Left ventricle myocardium inferior (tissue), 1 donor: ENCODE data around the gene GIPC3. TPM values are rescaled to one million over a fixed set of nuclear protein-coding genes. Genes with fewer than 3 reads are reported as not detected.

ENCODE experiments used
- DNase-seq: peaks from one replicate; pipeline ENCODE4 v3.0.0-alpha.2; 2020
- H3K27ac ChIP-seq: fragments of 200-600 bp; replicated peaks from 2 replicates; pipeline ENCODE4 v1.8.0; 2021
- H3K27me3 ChIP-seq: fragments of 200-600 bp; 2 replicates; pipeline ENCODE4 v1.8.0; 2021; ENCODE audit warnings: low read depth
- H3K36me3 ChIP-seq: fragments of 200-600 bp; 2 replicates; pipeline ENCODE4 v1.8.0; 2021
- H3K4me1 ChIP-seq: fragments of 200-600 bp; 2 replicates; pipeline ENCODE4 v1.8.0; 2021
- H3K4me3 ChIP-seq: fragments of 200-600 bp; 2 replicates; pipeline ENCODE4 v1.8.0; 2021; ENCODE audit warnings: mild to moderate bottlenecking, moderate library complexity
- H3K9me3 ChIP-seq: fragments of 200-600 bp; replicated peaks from 2 replicates; pipeline ENCODE4 v1.8.0; 2021
- intact Hi-C: fragments of 100-400 bp; cut with micrococcal nuclease; formaldehyde crosslinking; loops from one replicate; pipeline ENCODE4 v1.11.0; 2022
- total RNA-seq: library from RNA; stranded (reverse); fragmentation: NEBNext Ultra II Directional; extraction: Animal tissue kit (Norgen Biotek cat#: 25700); gene quantifications from one replicate; pipeline ENCODE4 v1.2.1, GENCODE V29; 2021
- TF ChIP-seq, protein P1 (sequence below): fragments of 200-600 bp; IDR thresholded peaks from 2 replicates; pipeline ENCODE4 v1.8.0; 2021; ENCODE audit warnings: antibody characterized with exemption, mild to moderate bottlenecking, borderline replicate concordance
- donor health status: DM: no; HTN: yes; CAD: no; lungs with severe emphysema.

Gene GIPC3
- total RNA-seq, 1 donor from 2014 or later: 1.6 TPM

GRCh38 chr19:3603121-3603811 is 18.0 kb downstream of the GIPC3 start:
- Histone ChIP-seq H3K36me3 (peaks cover 4% of the 10 kb centered on the region), H3K4me3 (no peak overlapping the region), H3K4me1 (peaks cover 45% of the 10 kb centered on the region), H3K9me3 (no peaks in the 10 kb centered on the region), H3K27me3 (peaks cover 30% of the 10 kb centered on the region), H3K27ac (peak overlapping the region; percentile 92)
- intact Hi-C loops: no loop called here
- no peak for DNase-seq
- TF ChIP-seq, protein P1, sequence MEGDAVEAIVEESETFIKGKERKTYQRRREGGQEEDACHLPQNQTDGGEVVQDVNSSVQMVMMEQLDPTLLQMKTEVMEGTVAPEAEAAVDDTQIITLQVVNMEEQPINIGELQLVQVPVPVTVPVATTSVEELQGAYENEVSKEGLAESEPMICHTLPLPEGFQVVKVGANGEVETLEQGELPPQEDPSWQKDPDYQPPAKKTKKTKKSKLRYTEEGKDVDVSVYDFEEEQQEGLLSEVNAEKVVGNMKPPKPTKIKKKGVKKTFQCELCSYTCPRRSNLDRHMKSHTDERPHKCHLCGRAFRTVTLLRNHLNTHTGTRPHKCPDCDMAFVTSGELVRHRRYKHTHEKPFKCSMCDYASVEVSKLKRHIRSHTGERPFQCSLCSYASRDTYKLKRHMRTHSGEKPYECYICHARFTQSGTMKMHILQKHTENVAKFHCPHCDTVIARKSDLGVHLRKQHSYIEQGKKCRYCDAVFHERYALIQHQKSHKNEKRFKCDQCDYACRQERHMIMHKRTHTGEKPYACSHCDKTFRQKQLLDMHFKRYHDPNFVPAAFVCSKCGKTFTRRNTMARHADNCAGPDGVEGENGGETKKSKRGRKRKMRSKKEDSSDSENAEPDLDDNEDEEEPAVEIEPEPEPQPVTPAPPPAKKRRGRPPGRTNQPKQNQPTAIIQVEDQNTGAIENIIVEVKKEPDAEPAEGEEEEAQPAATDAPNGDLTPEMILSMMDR: no peak

DNA sequence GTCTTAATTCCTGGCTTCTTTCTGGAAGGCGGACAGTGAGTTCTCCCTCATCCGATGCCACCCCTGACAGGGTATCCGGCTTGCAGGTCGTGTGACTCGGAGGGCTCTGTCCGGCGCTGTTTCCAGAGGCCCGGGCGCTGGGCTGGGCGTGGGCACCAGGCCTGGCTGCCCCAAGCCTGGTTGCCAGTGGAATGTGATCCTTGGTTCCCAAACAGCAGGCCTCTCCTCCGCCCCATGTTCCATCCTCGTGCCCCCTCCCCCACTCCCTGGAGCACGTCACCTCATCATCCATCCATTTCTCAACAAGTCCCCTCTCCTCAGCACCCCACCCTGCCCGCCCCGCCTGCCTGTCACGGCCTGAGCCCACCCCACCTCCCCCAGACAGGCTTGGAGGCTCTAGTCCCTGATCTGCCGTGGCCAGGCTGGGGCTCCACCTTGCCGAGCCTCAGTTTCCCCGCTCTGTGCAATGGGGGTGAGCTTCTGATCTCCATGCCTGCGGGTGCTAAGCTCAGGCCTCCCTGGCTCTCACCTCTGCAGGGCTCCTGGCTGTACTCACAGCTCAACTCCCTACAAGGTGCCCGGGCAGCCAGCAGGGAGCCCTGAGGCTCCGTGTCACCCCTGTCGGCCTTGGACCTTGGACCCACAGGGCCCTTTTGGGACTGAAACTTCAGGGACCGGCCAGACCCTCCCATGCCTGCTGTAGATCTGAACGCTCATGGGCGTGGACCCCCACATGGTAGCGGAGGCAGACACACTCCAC is 19.1 kb downstream of the GIPC3 start:
- Histone ChIP-seq H3K27me3 (peaks cover 30% of the 10 kb centered on the region), H3K4me3 (peak overlapping the region; percentile 72), H3K27ac (peak overlapping the region; percentile 92), H3K9me3 (no peaks in the 10 kb centered on the region), H3K36me3 (peaks cover 4% of the 10 kb centered on the region), H3K4me1 (peaks cover 57% of the 10 kb centered on the region)
- TF ChIP-seq, protein P1: no peak
- intact Hi-C loops: no loop called here
- no peak for DNase-seq

DNA sequence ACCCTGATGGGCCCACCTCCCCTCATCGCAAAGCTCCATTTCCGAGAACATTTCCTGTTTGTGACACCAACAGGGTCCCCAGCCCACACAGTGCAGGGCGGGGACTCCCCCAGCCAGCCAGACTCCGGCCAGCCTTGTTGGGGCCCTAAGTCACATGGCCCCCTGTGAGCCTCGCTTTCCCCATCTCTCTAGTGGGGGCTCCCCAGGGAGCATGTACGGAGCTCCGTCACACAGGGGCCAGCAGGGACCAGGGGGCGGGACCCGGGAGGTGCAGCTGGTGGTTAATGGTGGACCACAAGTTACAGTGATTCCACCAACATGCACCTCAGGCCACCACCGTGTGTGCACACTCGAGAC is 19.7 kb downstream of the GIPC3 start:
- TF ChIP-seq, protein P1: no peak
- Histone ChIP-seq H3K9me3 (no peaks in the 10 kb centered on the region), H3K27me3 (peaks cover 30% of the 10 kb centered on the region), H3K36me3 (no peaks in the 10 kb centered on the region), H3K27ac (peak overlapping the region; percentile 92), H3K4me1 (peaks cover 62% of the 10 kb centered on the region), H3K4me3 (peak overlapping the region; percentile 72)
- DNase-seq: no peak
- intact Hi-C loops: no loop called here

DNA sequence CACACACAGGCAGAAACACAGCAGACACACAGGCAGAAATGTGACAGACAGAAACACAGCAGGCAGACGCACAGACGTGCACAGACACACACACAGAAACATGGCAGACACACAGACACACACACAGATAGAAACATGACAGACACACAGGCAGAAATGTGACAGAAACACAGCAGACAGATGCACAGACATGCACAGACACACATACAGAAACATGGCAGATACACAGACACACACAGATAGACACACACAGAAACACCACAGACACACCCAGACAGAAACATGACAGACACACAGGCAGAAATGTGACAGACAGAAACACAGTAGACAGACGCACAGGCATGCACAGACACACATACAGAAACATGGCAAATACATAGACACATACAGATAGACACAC is 20.1 kb downstream of the GIPC3 start:
- no peaks in the 10 kb centered on the region for H3K36me3 ChIP-seq
- DNase-seq: no peak
- intact Hi-C loops: no loop called here
- peaks cover 30% of the 10 kb centered on the region for H3K27me3 ChIP-seq
- H3K4me1 ChIP-seq: peaks cover 66% of the 10 kb centered on the region
- H3K4me3 ChIP-seq: peak overlapping the region; percentile 72
- no peaks in the 10 kb centered on the region for H3K9me3 ChIP-seq
- TF ChIP-seq, protein P1: no peak
- peak overlapping the region; percentile 92 for H3K27ac ChIP-seq

DNA sequence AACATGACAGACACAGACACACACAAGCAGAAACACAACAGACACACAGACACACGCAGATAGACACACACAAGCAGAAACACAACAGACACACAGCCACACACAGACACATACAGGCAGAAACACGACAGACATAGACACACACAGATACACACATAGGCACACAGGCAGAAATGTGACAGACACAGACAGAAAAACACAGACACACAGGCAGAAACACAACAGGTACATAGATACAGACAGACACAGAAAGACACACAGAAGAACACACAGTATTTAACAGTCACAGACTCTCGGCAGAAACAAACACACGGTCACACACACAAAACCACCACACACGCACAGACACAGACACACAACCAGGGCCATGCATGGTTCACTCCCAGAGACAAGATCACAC is 20.5 kb downstream of the GIPC3 start:
- intact Hi-C loops: no loop called here
- TF ChIP-seq, protein P1: no peak

More for the DNA sequence above, 20.5 kb downstream of the GIPC3 start:
- H3K4me3 ChIP-seq: peak overlapping the region; percentile 72
- H3K36me3 ChIP-seq: no peaks in the 10 kb centered on the region
- H3K27me3 ChIP-seq: peaks cover 30% of the 10 kb centered on the region
- H3K9me3 ChIP-seq: no peaks in the 10 kb centered on the region
- DNase-seq: no peak
- peaks cover 69% of the 10 kb centered on the region for H3K4me1 ChIP-seq
- H3K27ac ChIP-seq: peak overlapping the region; percentile 92
